Measurements from ENCODE around the gene SH3RF2.

GRCh38 chr5:146112476-146112875 lies 176.1 kb downstream of the SH3RF2 start:
- TF ChIP-seq EZH2phosphoT487 (IDR thresholded peaks at IDR 0.05; ENCODE audit: low read depth, severe bottlenecking, unreplicated experiment), result no peak
- TF ChIP-seq CTCF (IDR thresholded peaks at IDR 0.05; ENCODE audit: poor library complexity), result no peak
- no peak for TF ChIP-seq EZH2 (IDR thresholded peaks at IDR 0.05; ENCODE audit: borderline replicate concordance)
